Cerebellar cortex (tissue), 1 donor: ENCODE results near the gene TMBIM1.

Source experiments
- DNase-seq: peaks from one replicate; pipeline ENCODE4 v3.0.0-alpha.2; 2015; ENCODE audit warnings: low spot score

TMBIM1 gene

GRCh38 chr2:218272531-218273212 is 19.6 kb downstream of the TMBIM1 start:
- peak; percentile 88 for DNase-seq

- DNase-seq, result no peak
These were observed 20.3 kb downstream of the TMBIM1 start for GRCh38 chr2:218271865-218272530.

- DNase-seq, result no peak
These were observed 20.9 kb downstream of the TMBIM1 start for GRCh38 chr2:218271487-218271797.

- no peak for DNase-seq
These were observed 21.4 kb downstream of the TMBIM1 start for GRCh38 chr2:218270721-218271486.

- peak; percentile 100 for DNase-seq
These were observed 22.2 kb downstream of the TMBIM1 start, which contains the start of the genes AAMP and PNKD for GRCh38 chr2:218269900-218270720. Gene AAMP, minus strand, starts transcription at chr2:218270137. Its CDS starts 51 bp downstream, at chr2:218270086. Gene PNKD, plus strand, starts transcription at chr2:218270519. Its CDS starts 17 bp downstream, at chr2:218270536.

GRCh38 chr2:218267259-218267658 is 25.0 kb downstream of the TMBIM1 start:
- DNase-seq, result no peak

- DNase-seq, result no peak
These were observed 25.9 kb downstream of the TMBIM1 start for GRCh38 chr2:218266316-218266979.

- DNase-seq, result no peak
These were observed 26.7 kb downstream of the TMBIM1 start for GRCh38 chr2:218265626-218266025.

- no peak for DNase-seq
These were observed 27.3 kb downstream of the TMBIM1 start for GRCh38 chr2:218264773-218265561.

GRCh38 chr2:218263817-218264641 is 28.3 kb downstream of the TMBIM1 start:
- no peak for DNase-seq

GRCh38 chr2:218262631-218263586 is 29.4 kb downstream of the TMBIM1 start:
- no peak for DNase-seq

GRCh38 chr2:218262237-218262600 is 30.1 kb downstream of the TMBIM1 start:
- no peak for DNase-seq

- DNase-seq, result no peak
These were observed 30.7 kb downstream of the TMBIM1 start for GRCh38 chr2:218261423-218262236.

- no peak for DNase-seq
These were observed 31.4 kb downstream of the TMBIM1 start, which contains the start of gene GPBAR1 for GRCh38 chr2:218260742-218261422. Gene GPBAR1, plus strand, starts transcription at chr2:218261015. Its CDS starts 1,710 bp downstream, at chr2:218262725.

- no peak for DNase-seq
These were observed 32.1 kb downstream of the TMBIM1 start for GRCh38 chr2:218260166-218260565.

- DNase-seq, result no peak
These were observed 33.0 kb downstream of the TMBIM1 start for GRCh38 chr2:218259099-218259961.
